ENCODE measurements around the gene PLAAT2. TPM values are rescaled to one million over a fixed set of nuclear protein-coding genes. Genes with fewer than 3 reads are reported as not detected.

The PLAAT2 gene
- polyA plus RNA-seq, 3 donors, result not detected

- no peak overlapping the region for H3K27ac ChIP-seq (ENCODE audit: low read depth in 1 of 2, low read length in 2 of 2)
- H3K27me3 ChIP-seq (ENCODE audit: control insufficient read depth in 2 of 2, insufficient read depth in 2 of 2, low read length in 2 of 2), result peaks cover 0 to 3% of the 10 kb centered on the region in 2 donors
- intact Hi-C loops (cut with micrococcal nuclease), result no loop called here
- Mint-ChIP-seq H3K36me3 (peaks cover 2 to 13% of the 10 kb centered on the region in 2 donors), H3K4me3 (no peak overlapping the region), H3K27ac (peak overlapping the region in 1 of 7 donors; percentile 80), H3K4me1 (peaks cover 18% of the 10 kb centered on the region), H3K9me3 (peaks cover 6 to 18% (median 12%) of the 10 kb centered on the region in 7 donors), H3K27me3 (ENCODE audit: low read depth in 3 of 3) (peaks cover 4 to 9% (median 6%) of the 10 kb centered on the region in 3 donors)
- no peaks in the 10 kb centered on the region for H3K36me3 ChIP-seq (replicated peaks in 1 of 2; ENCODE audit: control insufficient read depth in 1 of 2, insufficient read depth in 2 of 2, low read length in 2 of 2)
- H2AFZ ChIP-seq (ENCODE audit: insufficient read depth, low read depth, low read length, poor library complexity, severe bottlenecking), result no peak overlapping the region
- H3K79me2 ChIP-seq (ENCODE audit: insufficient read depth, low read length), result no peaks in the 10 kb centered on the region
- peaks cover 5 to 6% of the 10 kb centered on the region in 2 donors for H3K4me1 ChIP-seq (ENCODE audit: control insufficient read depth in 1 of 2, insufficient read depth in 2 of 2, low read length in 2 of 2)
- H3K4me2 ChIP-seq (replicated peaks; ENCODE audit: extremely low read depth, low read length, poor library complexity, severe bottlenecking), result no peak overlapping the region
- no peak for DNase-seq
- no peak overlapping the region for H3K4me3 ChIP-seq (replicated peaks in 1 of 3; ENCODE audit: low read depth in 2 of 3, low read length in 3 of 3)
- H3K9ac ChIP-seq (ENCODE audit: insufficient read depth, low read length, poor library complexity, severe bottlenecking), result no peak overlapping the region
- no peaks in the 10 kb centered on the region for H4K20me1 ChIP-seq (ENCODE audit: insufficient read depth, low read length)
- 60% methylated on average over 1 of the region's 2 CpGs for WGBS (ENCODE audit: insufficient coverage)
- no peak for TF ChIP-seq CTCF (IDR thresholded peaks at IDR 0.05)
- H3K9me3 ChIP-seq (replicated peaks in 1 of 2; ENCODE audit: control insufficient read depth in 1 of 2, insufficient read depth in 1 of 2, low read length in 2 of 2), result peaks cover 0 to 14% of the 10 kb centered on the region in 2 donors
Measured at GRCh38 chr11:63527667-63528066, 35.5 kb downstream of the PLAAT2 start.

GRCh38 chr11:63523151-63523550, 40.0 kb downstream of the PLAAT2 start:
- Histone ChIP-seq H3K4me3 (replicated peaks in 1 of 3; ENCODE audit: low read depth in 2 of 3, low read length in 3 of 3) (no peak overlapping the region), H3K9me3 (replicated peaks in 1 of 2; ENCODE audit: control insufficient read depth in 1 of 2, insufficient read depth in 1 of 2, low read length in 2 of 2) (peaks cover 0 to 14% of the 10 kb centered on the region in 2 donors), H3K36me3 (replicated peaks in 1 of 2; ENCODE audit: control insufficient read depth in 1 of 2, insufficient read depth in 2 of 2, low read length in 2 of 2) (no peaks in the 10 kb centered on the region), H3K27ac (ENCODE audit: low read depth in 1 of 2, low read length in 2 of 2) (no peak overlapping the region), H3K4me1 (ENCODE audit: control insufficient read depth in 1 of 2, insufficient read depth in 2 of 2, low read length in 2 of 2) (no peaks in the 10 kb centered on the region), H3K27me3 (ENCODE audit: control insufficient read depth in 2 of 2, insufficient read depth in 2 of 2, low read length in 2 of 2) (peaks cover 0 to 3% of the 10 kb centered on the region in 2 donors), H2AFZ (ENCODE audit: insufficient read depth, low read depth, low read length, poor library complexity, severe bottlenecking) (no peak overlapping the region), H3K9ac (ENCODE audit: insufficient read depth, low read length, poor library complexity, severe bottlenecking) (no peak overlapping the region), H3K4me2 (replicated peaks; ENCODE audit: extremely low read depth, low read length, poor library complexity, severe bottlenecking) (no peak overlapping the region), H3K79me2 (ENCODE audit: insufficient read depth, low read length) (no peaks in the 10 kb centered on the region), H4K20me1 (ENCODE audit: insufficient read depth, low read length) (no peaks in the 10 kb centered on the region)
- Mint-ChIP-seq H3K4me1 (peaks cover 18% of the 10 kb centered on the region), H3K4me3 (no peak overlapping the region), H3K36me3 (peaks cover 6 to 29% of the 10 kb centered on the region in 2 donors), H3K9me3 (peaks cover 6 to 32% (median 16%) of the 10 kb centered on the region in 7 donors), H3K27ac (no peak overlapping the region), H3K27me3 (ENCODE audit: low read depth in 3 of 3) (peaks cover 0 to 11% (median 2%) of the 10 kb centered on the region in 3 donors)
- no peak for DNase-seq
- intact Hi-C loops (cut with micrococcal nuclease), result no loop called here
- no peak for TF ChIP-seq CTCF (IDR thresholded peaks at IDR 0.05)
- WGBS (ENCODE audit: insufficient coverage), result 100% methylated on average over 2 of the region's 7 CpGs

Data from CD14-positive monocyte (primary cell).